Hepatocyte (in vitro differentiated cells): ENCODE measurements around the gene SCNN1B. TPM values are rescaled to one million over a fixed set of nuclear protein-coding genes. Genes with fewer than 3 reads are reported as not detected.
A peak's percentile ranks its signal among the peaks of the same experiment; 100 is the strongest.

ENCODE experiments used
- DNase-seq: peaks from one replicate; pipeline ENCODE4 v3.0.0-alpha.2; 2016; ENCODE audit warnings: low spot score
- H2AFZ ChIP-seq: fragments of 200-600 bp; sonication (generic); 2 replicates; pipeline ENCODE4 v1.6.0; 2016; ENCODE audit warnings: antibody characterized with exemption, mild to moderate bottlenecking
- H3K27ac ChIP-seq: fragments of 200-600 bp; sonication (generic); 2 replicates; pipeline ENCODE4 v1.5.1; 2016; ENCODE audit warnings: mild to moderate bottlenecking
- H3K27me3 ChIP-seq: fragments of 200-600 bp; sonication (generic); 2 replicates; pipeline ENCODE4 v1.6.1; 2016
- H3K36me3 ChIP-seq: fragments of 200-600 bp; sonication (generic); replicated peaks from 2 replicates; pipeline ENCODE4 v1.5.1; 2016; ENCODE audit warnings: low read depth; ENCODE audit not compliant: insufficient read depth
- H3K4me1 ChIP-seq: fragments of 200-600 bp; sonication (generic); 2 replicates; pipeline ENCODE4 v1.5.1; 2016; ENCODE audit warnings: mild to moderate bottlenecking, moderate library complexity; ENCODE audit not compliant: insufficient read depth
- H3K4me2 ChIP-seq: fragments of 200-600 bp; sonication (generic); 2 replicates; pipeline ENCODE4 v1.6.0; 2016
- H3K4me3 ChIP-seq: fragments of 200-600 bp; sonication (generic); 2 replicates; pipeline ENCODE4 v1.5.1; 2016; ENCODE audit warnings: mild to moderate bottlenecking
- H3K79me2 ChIP-seq: fragments of 200-600 bp; sonication (generic); 2 replicates; pipeline ENCODE4 v1.6.0; 2017; ENCODE audit warnings: mild to moderate bottlenecking
- H3K9me2 ChIP-seq: fragments of 200-600 bp; sonication (generic); replicated peaks from 2 replicates; pipeline ENCODE4 v1.6.0; 2017; ENCODE audit warnings: mild to moderate bottlenecking; ENCODE audit not compliant: insufficient read depth
- H3K9me3 ChIP-seq: fragments of 200-600 bp; sonication (generic); 2 replicates; pipeline ENCODE4 v1.5.1; 2016; ENCODE audit warnings: low read depth, mild to moderate bottlenecking
- H4K20me1 ChIP-seq: fragments of 200-600 bp; sonication (generic); 2 replicates; pipeline ENCODE4 v1.6.0; 2016; ENCODE audit warnings: mild to moderate bottlenecking; ENCODE audit not compliant: insufficient read depth, poor library complexity, severe bottlenecking
- EZH2 ChIP-seq: fragments of 200-600 bp; sonication (generic); IDR thresholded peaks from 2 replicates; pipeline ENCODE4 v1.6.1; 2016; ENCODE audit warnings: antibody characterized with exemption, mild to moderate bottlenecking, borderline replicate concordance
- EZH2phosphoT487 ChIP-seq: fragments of 200-600 bp; sonication (generic); IDR thresholded peaks from one replicate; pipeline ENCODE4 v1.6.1; 2018; ENCODE audit warnings: antibody characterized with exemption, mild to moderate bottlenecking, low read depth, moderate library complexity; ENCODE audit not compliant: unreplicated experiment, severe bottlenecking
- WGBS: methylation state at CpG from one replicate; pipeline ENCODE4 v1.1.6; 2016; ENCODE audit warnings: low lambda C conversion rate; ENCODE audit errors: missing lambda C conversion rate; 5-methylcytosine and 5-hydroxymethylcytosine counted together
- polyA plus RNA-seq: library from polyadenylated mRNA; unstranded; fragments of >200 nt; fragmentation: Nextera tagmentation; extraction: Ambion mirVana; gene quantifications from 2 replicates; pipeline ENCODE4 v1.2.1, GENCODE V29; 2016
- total RNA-seq: library from RNA; depleted of rRNA; stranded (reverse); fragments of >200 nt; gene quantifications from 2 replicates; pipeline ENCODE4 v1.2.3, GENCODE V29; 2014
- TF ChIP-seq, protein P1 (sequence below): fragments of 200-600 bp; sonication (generic); IDR thresholded peaks from 2 replicates; pipeline ENCODE4 v1.5.1; 2016; ENCODE audit warnings: antibody characterized with exemption, mild to moderate bottlenecking; ENCODE audit not compliant: poor library complexity

Gene SCNN1B
- total and polyA plus RNA-seq, 2 experiments from 2014 or later: 0.23 to 0.85 TPM

GRCh38 chr16:23342083-23342640 is 40.1 kb downstream of the SCNN1B start:
- no peaks in the 10 kb centered on the region for H3K36me3 ChIP-seq
- H3K79me2 ChIP-seq: no peaks in the 10 kb centered on the region
- H3K9me3 ChIP-seq: no peaks in the 10 kb centered on the region
- no peak for DNase-seq
- WGBS: 67% methylated on average over 5 of the region's 5 CpGs
- H3K4me2 ChIP-seq: no peak overlapping the region
- H3K4me1 ChIP-seq: no peaks in the 10 kb centered on the region
- H3K4me3 ChIP-seq: no peak overlapping the region
- H3K27ac ChIP-seq: no peak overlapping the region
- H2AFZ ChIP-seq: no peak overlapping the region
- TF ChIP-seq EZH2phosphoT487 (no peak), EZH2 (no peak)
- TF ChIP-seq, protein P1, sequence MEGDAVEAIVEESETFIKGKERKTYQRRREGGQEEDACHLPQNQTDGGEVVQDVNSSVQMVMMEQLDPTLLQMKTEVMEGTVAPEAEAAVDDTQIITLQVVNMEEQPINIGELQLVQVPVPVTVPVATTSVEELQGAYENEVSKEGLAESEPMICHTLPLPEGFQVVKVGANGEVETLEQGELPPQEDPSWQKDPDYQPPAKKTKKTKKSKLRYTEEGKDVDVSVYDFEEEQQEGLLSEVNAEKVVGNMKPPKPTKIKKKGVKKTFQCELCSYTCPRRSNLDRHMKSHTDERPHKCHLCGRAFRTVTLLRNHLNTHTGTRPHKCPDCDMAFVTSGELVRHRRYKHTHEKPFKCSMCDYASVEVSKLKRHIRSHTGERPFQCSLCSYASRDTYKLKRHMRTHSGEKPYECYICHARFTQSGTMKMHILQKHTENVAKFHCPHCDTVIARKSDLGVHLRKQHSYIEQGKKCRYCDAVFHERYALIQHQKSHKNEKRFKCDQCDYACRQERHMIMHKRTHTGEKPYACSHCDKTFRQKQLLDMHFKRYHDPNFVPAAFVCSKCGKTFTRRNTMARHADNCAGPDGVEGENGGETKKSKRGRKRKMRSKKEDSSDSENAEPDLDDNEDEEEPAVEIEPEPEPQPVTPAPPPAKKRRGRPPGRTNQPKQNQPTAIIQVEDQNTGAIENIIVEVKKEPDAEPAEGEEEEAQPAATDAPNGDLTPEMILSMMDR: no peak
- H3K9me2 ChIP-seq: no peaks in the 10 kb centered on the region
- no peaks in the 10 kb centered on the region for H4K20me1 ChIP-seq
- H3K27me3 ChIP-seq: peaks cover 16% of the 10 kb centered on the region

DNA sequence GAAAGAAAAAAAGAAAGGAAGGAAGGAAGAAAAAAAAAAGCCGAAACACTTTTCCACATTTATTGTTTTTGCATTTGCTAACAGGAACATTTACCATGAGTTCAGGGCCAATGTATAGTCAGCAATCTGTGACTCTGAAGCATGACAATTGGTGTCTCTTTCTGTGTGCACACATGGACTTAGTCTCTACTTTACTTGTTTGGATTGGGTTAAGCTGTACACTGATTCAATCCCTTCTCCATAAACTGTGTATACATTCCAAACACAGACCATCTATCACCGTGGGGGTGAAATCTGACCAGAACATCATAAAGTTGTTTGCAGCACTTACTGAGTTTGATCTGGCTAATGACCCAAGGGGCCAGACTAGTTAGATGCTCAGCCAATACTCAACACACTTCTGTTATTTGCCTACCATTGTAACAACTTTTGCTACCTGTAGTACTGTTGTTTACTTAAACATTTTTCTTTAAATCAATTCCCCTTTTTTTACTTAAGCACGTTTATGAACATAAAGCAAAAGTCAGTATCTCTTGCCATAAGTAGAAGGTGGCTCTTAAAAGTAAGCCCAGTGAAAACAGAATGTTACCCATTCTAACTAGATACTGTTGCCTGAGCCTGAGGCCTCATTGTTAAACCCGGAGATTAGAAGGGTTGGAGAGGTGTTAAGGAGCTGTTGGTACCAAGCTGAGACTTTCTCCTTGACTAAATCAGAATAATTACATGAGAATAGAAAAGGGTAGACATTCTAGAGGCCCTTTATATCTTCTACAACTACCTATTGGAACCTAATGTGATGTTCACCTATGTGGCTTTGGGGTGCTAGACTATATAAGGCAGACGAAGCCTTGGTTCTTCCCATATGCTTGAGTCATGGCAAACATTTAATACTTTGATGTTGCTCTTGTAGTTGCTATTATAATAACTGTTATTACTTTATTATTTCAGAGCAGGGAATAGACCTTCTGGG is 41.8 kb downstream of the SCNN1B start:
- 45% methylated on average over 5 of the region's 5 CpGs for WGBS
- no peaks in the 10 kb centered on the region for H3K79me2 ChIP-seq

GRCh38 chr16:23345237-23345636 is 43.1 kb downstream of the SCNN1B start:
- H3K4me3 ChIP-seq: no peak overlapping the region
- no peak overlapping the region for H3K27ac ChIP-seq
- DNase-seq: no peak
- H3K27me3 ChIP-seq: peaks cover 31% of the 10 kb centered on the region
- no peaks in the 10 kb centered on the region for H3K9me3 ChIP-seq
- H4K20me1 ChIP-seq: no peaks in the 10 kb centered on the region
- no peak overlapping the region for H2AFZ ChIP-seq
- H3K4me2 ChIP-seq: no peak overlapping the region
- H3K79me2 ChIP-seq: no peaks in the 10 kb centered on the region
- H3K4me1 ChIP-seq: no peaks in the 10 kb centered on the region
- TF ChIP-seq EZH2 (no peak), EZH2phosphoT487 (no peak)
- TF ChIP-seq, protein P1: no peak
- 94% methylated on average over 5 of the region's 5 CpGs for WGBS
- no peaks in the 10 kb centered on the region for H3K36me3 ChIP-seq
- H3K9me2 ChIP-seq: no peaks in the 10 kb centered on the region

More for the DNA sequence above, 41.8 kb downstream of the SCNN1B start:
- Histone ChIP-seq H3K4me1 (no peaks in the 10 kb centered on the region), H3K4me2 (no peak overlapping the region), H3K4me3 (no peak overlapping the region), H2AFZ (no peak overlapping the region), H3K9me2 (no peaks in the 10 kb centered on the region), H3K36me3 (no peaks in the 10 kb centered on the region), H3K9me3 (no peaks in the 10 kb centered on the region), H3K27me3 (peaks cover 22% of the 10 kb centered on the region), H3K27ac (no peak overlapping the region), H4K20me1 (no peaks in the 10 kb centered on the region)
- TF ChIP-seq EZH2phosphoT487: peak; percentile 62
- no peak for TF ChIP-seq EZH2
- TF ChIP-seq, protein P1: no peak
- DNase-seq: no peak
